Measurements from ENCODE around the gene PCBP3. TPM values are rescaled to one million over a fixed set of nuclear protein-coding genes. Genes with fewer than 3 reads are reported as not detected.

The PCBP3 gene
- total RNA-seq, 1 experiment from 2014 or later: 10.9 TPM

GRCh38 chr21:45872471-45872870 is 228.9 kb downstream of the PCBP3 start:
- Histone ChIP-seq H4K8ac (replicated peaks; ENCODE audit: insufficient read length, low read depth, low read length) (no peak overlapping the region), H3K27ac (ENCODE audit: insufficient read length, low read depth, low read length) (no peak overlapping the region), H3K9me3 (ENCODE audit: control insufficient read depth, low read depth, low read length) (no peaks in the 10 kb centered on the region), H2BK12ac (ENCODE audit: insufficient read length, low read depth, low read length) (no peak overlapping the region), H2AFZ (ENCODE audit: low read length) (no peak overlapping the region), H3K4me2 (ENCODE audit: insufficient read depth, insufficient read length, low read length) (no peak overlapping the region), H3K9ac (ENCODE audit: extremely low read depth, insufficient read length, low read length) (no peak overlapping the region), H4K5ac (ENCODE audit: insufficient read length, low read depth, low read length) (no peak overlapping the region), H3K23ac (ENCODE audit: insufficient read length, low read depth, low read length) (no peak overlapping the region), H3K18ac (ENCODE audit: insufficient read length, low read depth, low read length) (no peak overlapping the region), H2BK20ac (ENCODE audit: low read depth, low read length, poor library complexity, severe bottlenecking) (no peak overlapping the region), H3K56ac (ENCODE audit: insufficient read length, low read depth, low read length) (no peak overlapping the region), H3K27me3 (ENCODE audit: insufficient read depth, low read length) (no peaks in the 10 kb centered on the region), H2BK5ac (ENCODE audit: insufficient read length, low read length) (no peak overlapping the region), H3K4me1 (ENCODE audit: insufficient read depth, low read length) (no peaks in the 10 kb centered on the region), H3K14ac (ENCODE audit: insufficient read depth, low read length) (no peak overlapping the region), H2BK120ac (ENCODE audit: low read depth, low read length, poor library complexity, severe bottlenecking) (no peak overlapping the region), H3K4ac (ENCODE audit: low read depth, low read length) (no peak overlapping the region), H3K79me1 (ENCODE audit: insufficient read depth, low read depth, low read length, poor library complexity, severe bottlenecking) (no peaks in the 10 kb centered on the region), H3K23me2 (ENCODE audit: insufficient read length, low read depth, low read length, poor library complexity, severe bottlenecking) (no peaks in the 10 kb centered on the region), H4K91ac (ENCODE audit: insufficient read length, low read depth, low read length) (no peak overlapping the region), H2BK15ac (ENCODE audit: low read depth, low read length) (no peak overlapping the region), H4K20me1 (ENCODE audit: control insufficient read depth, insufficient read depth, insufficient read length) (no peaks in the 10 kb centered on the region), H3T11ph (ENCODE audit: low read length) (no peak overlapping the region), H3K79me2 (ENCODE audit: insufficient read depth, low read length) (no peaks in the 10 kb centered on the region), H2AK5ac (ENCODE audit: insufficient read length, low read length) (no peak overlapping the region)
- Mint-ChIP-seq H3K4me1 (no peaks in the 10 kb centered on the region), H3K27ac (no peak overlapping the region; a peak in 1 of 7 replicates), H3K4me3 (no peak overlapping the region), H3K36me3 (ENCODE audit: insufficient read depth in 1 of 3, low read depth in 3 of 3) (no peaks in the 10 kb centered on the region), H3K27me3 (ENCODE audit: low read depth) (0 out of 2 replicates have a peak, but pooled peaks cover 2% of the 10 kb centered on the region), H3K9me3 (no peaks in the 10 kb centered on the region)
- TF ChIP-seq, protein P1, sequence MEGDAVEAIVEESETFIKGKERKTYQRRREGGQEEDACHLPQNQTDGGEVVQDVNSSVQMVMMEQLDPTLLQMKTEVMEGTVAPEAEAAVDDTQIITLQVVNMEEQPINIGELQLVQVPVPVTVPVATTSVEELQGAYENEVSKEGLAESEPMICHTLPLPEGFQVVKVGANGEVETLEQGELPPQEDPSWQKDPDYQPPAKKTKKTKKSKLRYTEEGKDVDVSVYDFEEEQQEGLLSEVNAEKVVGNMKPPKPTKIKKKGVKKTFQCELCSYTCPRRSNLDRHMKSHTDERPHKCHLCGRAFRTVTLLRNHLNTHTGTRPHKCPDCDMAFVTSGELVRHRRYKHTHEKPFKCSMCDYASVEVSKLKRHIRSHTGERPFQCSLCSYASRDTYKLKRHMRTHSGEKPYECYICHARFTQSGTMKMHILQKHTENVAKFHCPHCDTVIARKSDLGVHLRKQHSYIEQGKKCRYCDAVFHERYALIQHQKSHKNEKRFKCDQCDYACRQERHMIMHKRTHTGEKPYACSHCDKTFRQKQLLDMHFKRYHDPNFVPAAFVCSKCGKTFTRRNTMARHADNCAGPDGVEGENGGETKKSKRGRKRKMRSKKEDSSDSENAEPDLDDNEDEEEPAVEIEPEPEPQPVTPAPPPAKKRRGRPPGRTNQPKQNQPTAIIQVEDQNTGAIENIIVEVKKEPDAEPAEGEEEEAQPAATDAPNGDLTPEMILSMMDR (conservative IDR thresholded peaks at IDR 0.05): no peak
- no CpG with 5 or more reads among the region's 11 CpGs for WGBS (ENCODE audit: extremely low coverage, insufficient read length, low lambda C conversion rate)
- no peak for DNase-seq
